BLaER1 (cell line): ENCODE measurements around the gene COASY.

Experiments
- H3K27ac ChIP-seq: shearing (Covaris generic); formaldehyde crosslinking; 2 replicates; pipeline ENCODE4 v1.8.1; 2022
- H3K27me3 ChIP-seq: shearing (Covaris generic); formaldehyde crosslinking; 2 replicates; pipeline ENCODE4 v1.8.1; 2022
- H3K36me3 ChIP-seq: shearing (Covaris generic); formaldehyde crosslinking; 2 replicates; pipeline ENCODE4 v1.8.1; 2022
- H3K4me1 ChIP-seq: shearing (Covaris generic); formaldehyde crosslinking; 2 replicates; pipeline ENCODE4 v1.8.1; 2022
- H3K4me2 ChIP-seq: shearing (Covaris generic); formaldehyde crosslinking; 2 replicates; pipeline ENCODE4 v1.8.1; 2022
- H3K4me3 ChIP-seq: shearing (Covaris generic); formaldehyde crosslinking; 2 replicates; pipeline ENCODE4 v1.8.1; 2022
- H3K9ac ChIP-seq: shearing (Covaris generic); formaldehyde crosslinking; 2 replicates; pipeline ENCODE4 v1.8.1; 2022
- H3K9me3 ChIP-seq: shearing (Covaris generic); formaldehyde crosslinking; 2 replicates; pipeline ENCODE4 v1.8.1; 2022
- H4K20me1 ChIP-seq: shearing (Covaris generic); formaldehyde crosslinking; 2 replicates; pipeline ENCODE4 v1.8.1; 2022
- Cebpa-rat ChIP-seq: shearing (Covaris generic); IDR thresholded peaks from 2 replicates; pipeline ENCODE4 v1.8.1; 2022

COASY gene

GRCh38 chr17:42563543-42563942 is 1.6 kb downstream of the COASY start:
- H3K9me3 ChIP-seq = no peaks in the 10 kb centered on the region
- H3K27ac ChIP-seq = no peak overlapping the region; the same call in 1 of the 2 replicates
- TF ChIP-seq Cebpa-rat = no peak
- no peaks in the 10 kb centered on the region for H3K27me3 ChIP-seq
- H3K4me2 ChIP-seq = peak overlapping the region; percentile 99
- H3K4me1 ChIP-seq = peaks cover 43% of the 10 kb centered on the region
- peaks cover 36% of the 10 kb centered on the region for H3K36me3 ChIP-seq
- H4K20me1 ChIP-seq = 0 out of 2 replicates have a peak, but pooled peaks cover 4% of the 10 kb centered on the region
- H3K4me3 ChIP-seq = peak overlapping the region; percentile 97
- peak overlapping the region; percentile 5; the same call in 1 of the 2 replicates for H3K9ac ChIP-seq

DNA sequence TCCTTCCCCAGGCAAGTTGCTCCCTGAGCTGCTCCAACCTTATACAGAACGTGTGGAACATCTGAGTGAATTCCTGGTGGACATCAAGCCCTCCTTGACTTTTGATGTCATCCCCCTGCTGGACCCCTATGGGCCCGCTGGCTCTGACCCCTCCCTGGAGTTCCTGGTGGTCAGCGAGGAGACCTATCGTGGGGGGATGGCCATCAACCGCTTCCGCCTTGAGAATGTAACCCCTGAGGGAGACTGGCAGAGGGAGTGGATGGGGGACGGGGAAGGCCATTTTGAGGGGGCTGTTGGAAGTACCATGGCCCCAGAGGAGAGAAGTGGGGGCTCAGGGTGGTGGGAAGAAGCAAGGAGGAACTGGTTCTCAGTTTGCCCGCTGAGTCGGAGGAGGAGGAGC is 2.0 kb downstream of the COASY start:
- no peaks in the 10 kb centered on the region for H3K9me3 ChIP-seq
- peaks cover 40% of the 10 kb centered on the region for H3K36me3 ChIP-seq
- H3K9ac ChIP-seq = 0 out of 2 replicates have a peak overlapping the region, but pooled peaks have one; percentile 5
- no peak overlapping the region for H3K27ac ChIP-seq
- no peak for TF ChIP-seq Cebpa-rat
- no peaks in the 10 kb centered on the region for H3K27me3 ChIP-seq
- no peak overlapping the region for H3K4me3 ChIP-seq
- peak overlapping the region; percentile 99 for H3K4me2 ChIP-seq
- peaks cover 47% of the 10 kb centered on the region for H3K4me1 ChIP-seq
- peaks cover 8% of the 10 kb centered on the region; the same call in 1 of the 2 replicates for H4K20me1 ChIP-seq

DNA sequence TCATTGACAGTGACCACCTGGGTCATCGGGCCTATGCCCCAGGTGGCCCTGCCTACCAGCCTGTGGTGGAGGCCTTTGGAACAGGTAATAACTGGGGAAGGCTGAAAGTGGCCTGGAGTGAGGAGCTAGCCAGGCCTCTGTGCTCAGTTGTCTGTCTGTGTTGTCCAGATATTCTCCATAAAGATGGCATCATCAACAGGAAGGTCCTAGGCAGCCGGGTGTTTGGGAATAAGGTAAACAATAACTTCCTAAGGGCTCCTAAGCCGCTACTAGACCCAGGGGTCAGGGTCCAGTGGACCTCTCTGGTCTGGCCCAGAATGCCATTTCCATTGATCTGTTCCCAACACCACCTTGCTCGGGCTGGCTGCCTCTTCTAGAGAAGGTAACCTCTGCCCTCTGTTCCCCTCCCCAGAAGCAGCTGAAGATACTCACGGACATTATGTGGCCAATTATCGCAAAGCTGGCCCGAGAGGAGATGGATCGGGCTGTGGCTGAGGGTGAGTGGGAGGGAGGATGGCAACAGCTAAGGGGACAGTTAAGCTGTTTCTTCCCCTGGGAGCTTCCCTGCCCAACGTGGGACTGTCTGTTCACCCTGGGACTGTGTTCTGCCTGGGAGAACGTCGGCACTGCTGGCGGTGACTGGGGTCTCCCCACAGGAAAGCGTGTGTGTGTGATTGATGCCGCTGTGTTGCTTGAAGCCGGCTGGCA is 3.0 kb downstream of the COASY start:
- Histone ChIP-seq H3K4me1 (peaks cover 47% of the 10 kb centered on the region), H3K4me2 (no peak overlapping the region), H3K9me3 (no peaks in the 10 kb centered on the region), H3K4me3 (no peak overlapping the region), H3K9ac (0 out of 2 replicates have a peak overlapping the region, but pooled peaks have one; percentile 6), H3K27ac (no peak overlapping the region), H3K36me3 (peaks cover 50% of the 10 kb centered on the region), H4K20me1 (peaks cover 10% of the 10 kb centered on the region; the same call in 1 of the 2 replicates), H3K27me3 (no peaks in the 10 kb centered on the region)
- no peak for TF ChIP-seq Cebpa-rat

DNA sequence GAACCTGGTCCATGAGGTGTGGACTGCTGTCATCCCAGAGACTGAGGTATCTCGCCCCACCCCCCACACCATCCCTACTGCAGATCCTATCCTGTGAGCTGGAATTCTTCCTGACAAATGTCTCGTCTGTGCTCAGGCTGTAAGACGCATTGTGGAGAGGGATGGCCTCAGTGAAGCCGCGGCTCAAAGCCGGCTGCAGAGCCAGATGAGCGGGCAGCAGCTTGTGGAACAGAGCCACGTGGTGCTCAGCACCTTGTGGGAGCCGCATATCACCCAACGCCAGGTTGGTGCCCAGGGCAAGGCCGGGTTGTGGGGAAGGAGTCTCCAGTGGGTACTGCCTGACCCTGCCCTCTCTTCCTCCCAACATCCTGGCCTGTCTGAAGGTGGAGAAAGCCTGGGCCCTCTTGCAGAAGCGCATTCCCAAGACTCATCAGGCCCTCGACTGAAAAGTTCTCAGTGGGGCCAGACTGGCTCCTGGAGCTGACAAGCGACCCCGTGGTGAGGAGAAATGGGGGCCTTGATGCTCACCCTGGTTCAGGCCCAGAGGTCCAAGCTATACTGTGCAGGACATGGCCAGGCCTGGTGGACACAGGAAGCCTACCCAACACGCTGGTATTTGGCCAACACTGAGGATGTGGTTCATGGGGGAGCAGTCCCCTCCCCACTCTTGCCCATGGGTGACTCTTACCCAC is 3.7 kb downstream of the COASY start:
- peaks cover 47% of the 10 kb centered on the region for H3K4me1 ChIP-seq
- no peak for TF ChIP-seq Cebpa-rat
- H4K20me1 ChIP-seq = peaks cover 10% of the 10 kb centered on the region; the same call in 1 of the 2 replicates
- peaks cover 57% of the 10 kb centered on the region for H3K36me3 ChIP-seq
- H3K9me3 ChIP-seq = no peaks in the 10 kb centered on the region
- peak overlapping the region; percentile 87; the same call in 1 of the 2 replicates for H3K9ac ChIP-seq
- no peak overlapping the region; the same call in 1 of the 2 replicates for H3K4me3 ChIP-seq
- no peaks in the 10 kb centered on the region for H3K27me3 ChIP-seq
- peak overlapping the region; percentile 84 for H3K27ac ChIP-seq
- peak overlapping the region; percentile 94 for H3K4me2 ChIP-seq

DNA sequence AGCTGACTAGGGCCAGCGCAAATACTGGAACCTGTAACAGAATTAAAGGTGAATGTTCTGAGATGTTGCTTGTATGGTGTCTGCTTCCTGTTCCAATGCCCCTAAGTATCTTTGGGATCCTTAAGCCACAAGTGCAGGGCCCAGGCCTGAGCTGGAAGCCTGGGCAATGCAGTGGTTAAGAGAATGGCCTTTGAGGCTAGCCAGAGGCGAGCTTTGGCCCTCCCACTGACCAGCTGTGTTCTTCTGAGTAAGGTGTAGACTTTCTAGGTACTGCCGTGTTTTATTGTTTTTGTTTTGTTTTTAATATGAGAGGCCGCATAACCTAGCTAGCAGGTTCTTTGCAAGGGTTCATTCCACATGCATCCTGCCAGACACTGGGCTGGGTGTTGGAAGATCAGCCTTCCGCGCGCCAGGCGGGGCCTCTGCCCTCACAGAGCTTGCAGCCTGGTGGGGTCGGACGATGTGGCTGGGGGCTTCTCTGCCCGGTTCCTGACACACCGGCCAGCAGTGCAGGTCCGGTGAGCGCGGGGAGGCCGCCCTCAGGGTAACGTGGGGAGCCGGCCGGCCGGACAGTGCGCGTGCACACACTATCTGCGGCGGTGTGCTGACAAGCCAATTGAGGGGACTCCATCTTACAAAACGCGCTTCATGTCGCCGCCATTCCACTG is 4.4 kb downstream of the COASY start:
- H3K4me1 ChIP-seq = peaks cover 45% of the 10 kb centered on the region
- H3K27me3 ChIP-seq = no peaks in the 10 kb centered on the region
- H3K36me3 ChIP-seq = peaks cover 64% of the 10 kb centered on the region
- peak overlapping the region; percentile 87 for H3K9ac ChIP-seq
- H4K20me1 ChIP-seq = peaks cover 14% of the 10 kb centered on the region; the same call in 1 of the 2 replicates
- H3K27ac ChIP-seq = peak overlapping the region; percentile 84
- H3K9me3 ChIP-seq = no peaks in the 10 kb centered on the region
- peak overlapping the region; percentile 85 for H3K4me3 ChIP-seq
- no peak for TF ChIP-seq Cebpa-rat
- peak overlapping the region; percentile 94 for H3K4me2 ChIP-seq

DNA sequence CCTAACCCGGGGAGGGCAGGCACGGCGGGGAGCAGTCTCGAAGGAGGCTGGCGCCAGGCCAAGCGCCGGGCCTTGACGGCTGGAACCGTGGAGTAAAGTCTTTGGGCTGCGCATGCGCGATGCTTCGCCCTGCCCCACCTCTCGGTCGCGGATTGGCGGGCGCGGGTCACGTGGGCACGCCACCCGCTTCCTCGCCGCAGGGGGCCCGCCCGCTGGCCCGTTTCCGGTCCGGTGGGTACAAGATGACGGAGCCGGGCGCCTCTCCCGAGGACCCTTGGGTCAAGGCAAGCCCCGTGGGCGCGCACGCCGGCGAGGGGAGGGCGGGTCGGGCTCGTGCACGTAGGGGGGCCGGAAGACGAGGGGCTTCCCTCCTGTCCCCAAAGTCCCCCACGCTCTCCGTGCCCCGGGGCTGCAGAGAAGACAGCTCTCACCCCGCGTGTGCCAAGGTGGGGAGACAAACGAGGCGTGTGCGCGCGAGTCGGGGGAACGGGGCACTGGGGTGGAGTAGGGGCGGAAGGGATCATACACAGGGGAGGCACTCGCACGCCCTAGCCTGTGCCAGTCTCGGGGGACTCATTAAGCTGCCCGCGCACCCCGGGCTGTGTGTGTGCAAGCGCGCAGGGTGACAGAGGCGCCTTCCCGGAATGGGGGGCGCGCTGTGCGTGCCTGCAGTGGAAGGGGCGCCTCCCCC is 5.1 kb downstream of the COASY start, which contains the start of gene MLX:
MLX (plus strand) TSS at position 218 of the 691 bp plus-strand sequence; CDS start at position 243, 25 bp downstream.
- H3K9ac ChIP-seq = peak within 1 kb of the TSS; percentile 87
- H3K9me3 ChIP-seq = no peaks in the 10 kb centered on the region
- peak within 1 kb of the TSS; percentile 94 for H3K4me2 ChIP-seq
- H4K20me1 ChIP-seq = peaks cover 21% of the 10 kb centered on the region
- H3K4me1 ChIP-seq = peaks cover 41% of the 10 kb centered on the region
- H3K27me3 ChIP-seq = no peaks in the 10 kb centered on the region
- TF ChIP-seq Cebpa-rat = no peak
- peak within 1 kb of the TSS; percentile 85 for H3K4me3 ChIP-seq
- peaks cover 71% of the 10 kb centered on the region for H3K36me3 ChIP-seq
- peak within 1 kb of the TSS; percentile 84 for H3K27ac ChIP-seq

DNA sequence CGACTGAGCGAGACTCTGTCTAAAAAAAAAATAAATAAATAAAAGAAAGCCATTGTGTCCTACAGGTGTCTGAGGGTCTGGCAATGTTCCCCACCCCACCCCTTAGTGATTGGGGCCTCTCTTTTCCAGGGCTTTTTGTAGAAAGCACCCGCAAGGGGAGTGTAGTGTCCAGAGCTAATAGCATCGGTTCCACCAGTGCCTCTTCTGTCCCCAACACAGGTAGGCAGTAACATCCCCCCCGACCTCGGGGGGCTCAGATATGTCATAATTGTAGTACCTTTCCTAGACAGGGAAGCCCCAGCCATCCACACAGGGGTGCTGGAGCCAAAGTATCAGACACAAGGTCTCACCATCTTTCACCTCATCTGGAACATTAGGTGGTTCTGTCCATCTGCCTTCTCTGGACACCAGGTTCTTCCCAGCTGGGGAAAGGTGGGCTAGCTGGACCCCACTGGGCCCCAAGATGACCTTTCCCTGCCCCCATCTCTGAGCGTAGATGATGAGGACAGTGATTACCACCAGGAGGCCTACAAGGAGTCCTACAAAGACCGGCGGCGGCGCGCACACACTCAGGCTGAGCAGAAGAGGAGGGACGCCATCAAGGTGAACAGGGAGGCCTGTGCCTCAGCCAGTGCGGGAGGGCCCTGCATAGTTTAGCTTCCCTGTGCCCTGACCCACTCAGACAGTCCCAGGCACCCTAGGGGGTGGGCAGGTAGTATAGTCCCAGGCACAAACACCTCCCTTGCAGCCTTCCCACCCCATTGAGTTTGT is 6.6 kb downstream of the COASY start:
- H3K4me2 ChIP-seq = peak overlapping the region; percentile 94; the same call in 1 of the 2 replicates
- H3K27ac ChIP-seq = peak overlapping the region; percentile 33; the same call in 1 of the 2 replicates
- H3K9me3 ChIP-seq = no peaks in the 10 kb centered on the region
- H4K20me1 ChIP-seq = peaks cover 23% of the 10 kb centered on the region
- peaks cover 83% of the 10 kb centered on the region for H3K36me3 ChIP-seq
- no peak for TF ChIP-seq Cebpa-rat
- peaks cover 31% of the 10 kb centered on the region for H3K4me1 ChIP-seq
- H3K27me3 ChIP-seq = no peaks in the 10 kb centered on the region
- H3K4me3 ChIP-seq = 0 out of 2 replicates have a peak overlapping the region, but pooled peaks have one; percentile 85
- H3K9ac ChIP-seq = 0 out of 2 replicates have a peak overlapping the region, but pooled peaks have one; percentile 23

- Histone ChIP-seq H3K4me2 (no peak overlapping the region), H3K27me3 (no peaks in the 10 kb centered on the region), H3K9me3 (no peaks in the 10 kb centered on the region), H3K4me3 (no peak overlapping the region), H3K9ac (no peak overlapping the region), H3K36me3 (peaks cover 81% of the 10 kb centered on the region), H3K27ac (no peak overlapping the region), H4K20me1 (peaks cover 23% of the 10 kb centered on the region), H3K4me1 (peaks cover 33% of the 10 kb centered on the region)
- TF ChIP-seq Cebpa-rat = no peak
Observed at GRCh38 chr17:42571435-42572225, 9.7 kb downstream of the COASY start.
